Right ventricle myocardium superior (tissue), 1 donor: ENCODE measurements around the gene SLC39A11. TPM values are rescaled to one million over a fixed set of nuclear protein-coding genes. Genes with fewer than 3 reads are reported as not detected.

Experiments used
- ATAC-seq: fragments of 200-7000 bp; cut with Tn5 transposase; one replicate; pipeline ENCODE4 v1.9.1; 2020; ENCODE audit warnings: mild to moderate bottlenecking; ENCODE audit not compliant: poor library complexity
- DNase-seq: peaks from one replicate; pipeline ENCODE4 v3.0.0-alpha.2; 2020
- intact Hi-C: fragments of 100-400 bp; cut with DNase I; formaldehyde crosslinking; loops from one replicate; pipeline ENCODE4 v1.11.2; 2022
- total RNA-seq: library from RNA; stranded (reverse); fragmentation: NEBNext Ultra II Directional; extraction: Animal tissue kit (Norgen Biotek cat#: 25700); gene quantifications from one replicate; pipeline ENCODE4 v1.2.1, GENCODE V29; 2021
- donor health status: DM: no; HTN: yes; CAD: no; lungs with severe emphysema.

The SLC39A11 gene
- total RNA-seq, 1 donor from 2014 or later, result 5.5 TPM

GRCh38 chr17:72733619-72734282 is 358.7 kb downstream of the SLC39A11 start:
- ATAC-seq (no peak), DNase-seq (no peak)
- intact Hi-C loops, result no loop called here

DNA sequence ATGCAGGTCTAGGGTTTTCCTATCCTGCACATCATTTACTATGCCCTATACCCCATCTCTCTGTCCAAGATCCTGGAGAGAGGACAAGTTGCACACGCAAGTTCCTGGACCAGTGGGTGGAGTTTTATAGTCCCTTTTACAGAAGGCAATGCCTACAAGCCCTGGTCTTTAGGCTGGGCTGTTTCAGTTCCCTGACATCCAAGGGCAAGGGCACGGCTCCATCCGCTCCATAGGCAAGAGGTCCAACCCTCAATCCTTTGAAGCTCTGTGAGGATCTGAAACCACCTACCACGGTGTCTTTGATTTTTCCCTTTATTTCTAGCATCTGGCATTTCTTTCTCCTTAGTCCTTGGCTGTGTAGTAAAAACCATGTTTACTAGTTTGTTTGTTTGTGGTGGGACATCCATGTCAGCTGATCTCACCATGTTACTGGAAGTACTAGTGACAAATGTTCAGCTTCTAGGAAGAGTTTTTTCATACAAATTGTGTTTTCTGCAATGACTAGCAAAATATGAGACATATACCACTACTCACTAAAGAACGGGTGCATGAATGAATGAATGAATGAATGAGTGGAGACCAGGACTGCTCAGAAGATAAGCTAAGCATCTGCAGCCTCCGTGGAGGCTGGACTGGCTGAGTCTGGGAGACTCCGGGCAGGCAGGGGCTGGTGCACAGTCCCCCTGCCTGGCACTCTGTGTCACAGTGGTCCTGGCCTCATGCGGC is 359.4 kb downstream of the SLC39A11 start:
- intact Hi-C loops, result no loop called here
- ATAC-seq (no peak), DNase-seq (no peak)

GRCh38 chr17:72730077-72730476 is 362.4 kb downstream of the SLC39A11 start:
- DNase-seq, result no peak
- ATAC-seq, result no peak
- intact Hi-C loops, result no loop called here

DNA sequence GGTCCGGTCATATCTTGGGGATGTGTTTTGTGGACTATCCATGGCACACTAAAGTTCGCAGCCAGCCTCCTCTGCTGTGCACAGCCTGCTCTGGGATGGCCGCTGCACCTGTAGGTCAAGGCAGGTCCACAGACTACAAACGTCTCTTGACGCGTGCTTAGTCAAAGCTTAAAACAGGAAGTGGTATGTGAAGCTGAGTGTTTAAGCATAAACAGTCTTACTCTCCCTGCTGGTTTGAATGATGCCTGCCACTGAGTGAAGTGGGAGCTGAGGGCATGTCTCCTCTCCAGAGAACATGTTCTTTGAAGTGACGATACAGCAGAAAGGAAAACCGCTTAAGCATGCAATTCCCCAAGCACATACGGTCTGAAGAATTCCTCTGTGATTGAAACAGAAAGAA is 365.6 kb downstream of the SLC39A11 start:
- no peak for ATAC-seq
- no peak for DNase-seq
- intact Hi-C loops, result loop anchor here (10.0 kb wide), 2 partner anchors 172 to 458 kb away; no protein-coding TSS in a partner anchor

- intact Hi-C loops, result loop anchor here (10.0 kb wide), 2 partner anchors 171 to 459 kb away; no protein-coding TSS in a partner anchor
- ATAC-seq (peak; percentile 88), DNase-seq (peak; percentile 60)
Observed at GRCh38 chr17:72725433-72726068, 366.9 kb downstream of the SLC39A11 start.

- ATAC-seq (no peak), DNase-seq (no peak)
- intact Hi-C loops, result loop anchor here (10.0 kb wide), 2 partner anchors 169 to 461 kb away; no protein-coding TSS in a partner anchor
Observed at GRCh38 chr17:72724267-72724666, 368.2 kb downstream of the SLC39A11 start.

- DNase-seq (no peak), ATAC-seq (no peak)
- intact Hi-C loops, result loop anchor here (10.0 kb wide), 2 partner anchors 169 to 461 kb away; no protein-coding TSS in a partner anchor
Observed at GRCh38 chr17:72723711-72724110, 368.8 kb downstream of the SLC39A11 start.

DNA sequence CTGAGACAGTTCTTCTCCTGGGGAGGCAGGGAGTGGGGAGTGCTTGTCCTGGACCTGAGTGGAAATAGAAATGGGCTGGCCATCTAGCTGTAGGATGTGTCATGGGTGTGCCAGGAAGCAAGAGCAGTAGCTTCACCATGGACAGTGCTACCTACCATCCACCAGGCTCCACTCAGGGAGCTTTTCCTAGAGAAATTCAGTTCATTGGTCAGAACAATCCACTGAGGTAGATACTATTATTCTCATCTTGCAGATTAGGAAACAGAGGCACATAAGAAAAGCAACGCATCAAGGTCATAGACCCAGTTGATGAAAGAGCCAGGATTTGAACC is 372.0 kb downstream of the SLC39A11 start:
- no peak for ATAC-seq
- no peak for DNase-seq
- intact Hi-C loops, result loop anchor here (10.0 kb wide), 2 partner anchors 166 to 464 kb away; no protein-coding TSS in a partner anchor

- no peak for ATAC-seq
- intact Hi-C loops, result loop anchor here (10.0 kb wide), 2 partner anchors 165 to 465 kb away; no protein-coding TSS in a partner anchor
- DNase-seq, result no peak
Observed at GRCh38 chr17:72719578-72720493, 372.7 kb downstream of the SLC39A11 start.

DNA sequence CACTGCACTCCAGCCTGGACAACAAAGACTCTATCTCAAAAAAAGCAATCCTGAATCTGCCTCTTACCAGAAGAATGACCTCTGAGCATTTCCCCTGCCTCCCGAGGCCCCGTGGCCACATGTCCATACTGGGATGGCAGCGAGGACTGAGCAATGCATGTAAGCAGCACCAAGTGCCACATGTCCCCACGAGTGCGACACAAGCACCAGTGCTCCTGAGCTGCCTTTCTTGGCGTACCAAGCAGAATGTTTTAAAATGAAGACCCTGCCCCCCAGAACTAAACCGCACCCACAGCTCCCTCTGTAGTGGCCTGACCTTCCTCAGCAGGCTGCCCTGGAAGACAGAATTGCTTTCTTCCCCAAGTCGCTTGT is 373.3 kb downstream of the SLC39A11 start:
- ATAC-seq, result no peak
- intact Hi-C loops, result no loop called here
- DNase-seq, result no peak

DNA sequence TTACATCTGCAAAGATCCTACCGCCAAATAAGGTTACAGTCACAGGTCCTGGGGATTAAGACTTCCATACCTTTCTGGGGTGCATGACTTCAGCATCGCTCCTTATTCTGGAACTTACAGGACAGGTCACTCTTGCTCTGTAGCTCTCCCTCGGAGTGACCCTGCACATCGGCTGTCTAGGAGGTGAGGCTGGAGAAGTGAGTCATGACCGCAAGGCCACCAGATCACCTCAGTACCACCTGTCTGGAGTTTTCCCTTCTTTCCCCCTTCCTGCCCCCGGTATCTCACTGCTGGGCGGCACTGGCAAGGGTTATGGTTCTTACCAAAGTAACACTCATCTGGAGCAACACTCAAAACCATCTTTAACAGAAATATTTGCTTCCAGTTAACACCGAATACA is 374.8 kb downstream of the SLC39A11 start:
- DNase-seq (no peak), ATAC-seq (no peak)
- intact Hi-C loops, result no loop called here

DNA sequence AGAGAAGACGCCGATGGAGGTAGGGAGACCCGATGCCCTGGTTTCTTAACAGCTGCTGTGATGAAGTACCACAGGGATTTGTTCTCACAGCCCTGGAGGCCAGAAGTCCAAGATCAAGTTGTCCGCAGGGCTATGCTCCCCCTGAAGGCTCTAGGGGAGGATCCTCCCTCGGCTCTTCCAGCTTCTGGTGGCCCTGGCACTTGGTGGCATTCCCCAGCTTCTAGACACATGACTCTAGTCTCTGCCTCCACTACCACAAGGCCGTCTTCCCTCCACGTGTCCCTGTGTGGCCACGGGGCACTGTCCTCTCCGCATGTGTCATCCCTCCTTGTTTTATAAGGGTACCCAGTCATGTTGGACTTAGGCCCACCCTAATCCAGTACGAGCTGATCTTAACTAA is 375.2 kb downstream of the SLC39A11 start:
- ATAC-seq, result no peak
- no peak for DNase-seq
- intact Hi-C loops, result no loop called here

DNA sequence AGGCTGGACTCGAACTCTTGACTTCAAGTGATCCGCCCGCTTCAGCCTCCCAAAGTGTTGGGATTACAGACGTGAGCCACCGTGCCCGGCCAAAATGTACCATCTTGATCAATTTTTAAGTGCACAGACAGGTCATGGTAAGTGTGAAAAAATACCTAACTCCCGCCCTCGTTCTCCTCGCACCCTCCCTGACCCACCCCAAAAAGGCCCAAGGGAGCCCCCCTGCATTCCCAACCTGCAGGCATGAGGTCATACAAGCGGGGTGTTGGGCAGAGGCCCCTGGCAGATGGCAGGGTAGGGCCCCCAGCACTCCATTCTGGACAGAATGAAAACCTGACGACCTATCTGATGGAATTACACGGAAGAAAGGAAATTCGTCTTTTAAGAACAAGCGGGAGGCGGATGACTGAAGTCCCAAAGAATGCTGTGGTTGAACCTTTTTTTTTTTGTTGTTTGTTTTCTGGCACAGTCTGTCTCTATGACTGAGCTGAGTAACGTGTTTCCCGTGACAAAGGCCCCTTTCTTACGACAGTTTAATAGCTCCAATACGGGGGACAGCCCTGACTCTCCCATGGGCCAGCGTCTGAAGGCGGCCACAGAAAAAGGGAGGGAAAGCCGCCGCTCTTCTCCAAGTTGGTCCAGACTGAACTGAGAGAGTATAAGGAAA is 376.4 kb downstream of the SLC39A11 start:
- DNase-seq, result no peak
- intact Hi-C loops, result no loop called here
- ATAC-seq, result peak; percentile 41

DNA sequence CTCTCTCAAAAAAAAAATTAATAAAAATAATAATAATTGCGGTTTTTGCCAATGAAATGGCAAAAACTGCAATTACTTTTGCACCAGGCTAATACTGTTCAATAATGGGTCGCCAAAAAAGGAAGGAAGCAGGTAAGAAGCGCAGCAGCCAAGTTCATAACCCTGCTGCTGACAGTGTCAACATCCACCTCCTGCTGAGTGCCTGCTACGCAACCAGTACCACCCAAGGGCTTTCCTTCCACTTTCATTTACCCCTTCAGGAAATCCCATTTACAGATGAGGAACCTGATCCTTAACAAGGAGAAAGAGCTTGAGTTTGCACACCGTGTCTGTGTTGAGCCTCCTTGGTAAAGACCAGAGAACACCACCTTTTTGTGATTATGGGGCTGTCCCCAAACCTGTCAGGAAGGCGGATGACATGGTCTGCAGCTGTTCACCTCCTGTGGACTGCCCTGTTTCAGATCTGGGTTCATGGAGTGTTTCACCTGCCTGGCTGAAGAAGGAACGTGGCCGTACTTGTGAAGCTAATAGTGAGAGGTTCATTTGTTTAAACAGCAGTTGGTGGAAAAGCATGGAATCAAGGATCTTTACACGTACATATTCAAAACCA is 378.0 kb downstream of the SLC39A11 start:
- ATAC-seq, result no peak
- intact Hi-C loops, result no loop called here

GRCh38 chr17:72713701-72714100 is 378.8 kb downstream of the SLC39A11 start:
- DNase-seq, result no peak
- intact Hi-C loops, result no loop called here
- no peak for ATAC-seq

More for the DNA sequence above, 378.0 kb downstream of the SLC39A11 start:
- no peak for DNase-seq

- DNase-seq (no peak), ATAC-seq (no peak)
- intact Hi-C loops, result no loop called here
Observed at GRCh38 chr17:72711521-72712310, 380.8 kb downstream of the SLC39A11 start.

- no peak for DNase-seq
- intact Hi-C loops, result no loop called here
- no peak for ATAC-seq
Observed at GRCh38 chr17:72710834-72711233, 381.7 kb downstream of the SLC39A11 start.
